Upper lobe of left lung (tissue), 4 donors: Measurements from ENCODE around the gene PTPRG.

Experiments used
- CTCF ChIP-seq, 6 experiments: fragments of 450-650 bp in 4 of 6; fragments of 200-600 bp in 2 of 6; sonication (generic) in 2 of 6; IDR thresholded peaks; one replicate each; pipeline ENCODE4 v1.5.1; 2016 to 2019; ENCODE audit warnings: antibody characterized with exemption in 6 of 6
- EP300 ChIP-seq, 4 donors: sonication (generic); formaldehyde crosslinking; IDR thresholded peaks; one replicate each; pipeline ENCODE4 v1.5.1; 2017; ENCODE audit warnings: antibody characterized with exemption in 4 of 4, control low read depth in 2 of 4
- POLR2A ChIP-seq, 4 donors: fragments of 450-650 bp; IDR thresholded peaks; one replicate each; pipeline ENCODE4 v1.5.1; 2016 to 2017; ENCODE audit warnings: antibody characterized with exemption in 4 of 4, mild to moderate bottlenecking in 2 of 4
- POLR2AphosphoS5 ChIP-seq, 2 donors: sonication (generic); formaldehyde crosslinking; IDR thresholded peaks; one replicate each; pipeline ENCODE4 v1.5.1; 2017; ENCODE audit warnings: antibody characterized with exemption in 2 of 2

- TF ChIP-seq POLR2A (IDR thresholded peaks at IDR 0.05) (no peak), CTCF (IDR thresholded peaks at IDR 0.05) (no peak), POLR2AphosphoS5 (IDR thresholded peaks at IDR 0.05) (no peak), EP300 (IDR thresholded peaks at IDR 0.05) (no peak)
Measured at GRCh38 chr3:61743686-61744242, 182.4 kb downstream of the PTPRG start.
